Measurements from ENCODE around the gene PEG3. TPM values are rescaled to one million over a fixed set of nuclear protein-coding genes. Genes with fewer than 3 reads are reported as not detected.
A peak's percentile ranks its signal among the peaks of the same experiment; 100 is the strongest.

The PEG3 gene
- total RNA-seq, 4 donors from 2014 or later, result 9.0 to 14.7 (median 9.8) TPM

DNA sequence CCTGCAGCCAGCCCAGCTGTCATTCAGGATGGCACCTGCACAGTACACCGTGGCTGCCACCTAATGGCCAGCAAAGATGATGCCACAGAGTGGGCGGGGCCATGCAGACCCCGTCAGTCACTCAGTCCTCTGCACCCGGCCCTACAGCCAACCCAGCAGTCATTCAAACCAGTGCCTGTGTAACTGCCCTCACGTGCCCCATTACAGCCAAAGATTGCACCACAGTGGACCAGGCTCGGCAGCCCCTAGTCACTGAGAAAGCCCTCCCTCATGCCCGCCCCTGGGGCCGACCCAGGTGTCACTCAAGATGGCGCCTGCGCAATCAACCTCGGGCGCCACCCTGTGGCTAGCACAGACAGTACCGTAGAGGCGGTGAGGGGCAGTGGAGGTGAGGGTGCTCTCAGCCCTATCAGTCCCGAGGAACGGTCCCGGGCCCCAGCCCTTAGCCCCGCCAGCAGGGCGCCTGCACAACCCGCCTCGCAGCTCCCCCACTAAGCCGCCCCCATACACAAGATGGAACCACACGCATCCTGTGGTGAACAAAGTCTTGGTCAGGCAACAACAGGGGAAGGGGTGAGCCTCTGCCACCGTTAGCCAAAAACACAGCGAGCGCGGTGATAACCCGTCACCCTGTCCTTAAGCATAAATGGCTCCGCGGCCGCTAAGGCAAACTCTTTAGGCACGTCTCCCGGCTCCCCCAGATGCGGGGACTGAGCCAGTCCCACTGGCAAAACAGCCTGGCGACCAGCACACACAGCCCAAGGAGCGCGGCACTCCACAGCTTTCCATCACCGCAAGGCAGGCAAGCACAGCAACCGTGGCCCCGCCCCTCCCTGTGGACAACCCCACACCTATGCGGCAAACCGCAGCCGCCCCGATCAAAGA is 2.3 kb downstream of the PEG3 start:
- 32 to 57% methylated on average over 24 to 34 of the region's 44 CpGs for WGBS, 2 donors
- peak; percentile 37 to 50 for DNase-seq (ENCODE audit: low spot score in 2 of 2)
- Histone ChIP-seq H3K27ac (peak overlapping the region; percentile 78 to 92 (median 87)), H3K36me3 (no peaks in the 10 kb centered on the region), H3K4me1 (peaks cover 0 to 15% (median 3%) of the 10 kb centered on the region in 4 donors), H3K9me3 (peaks cover 0 to 36% (median 0%) of the 10 kb centered on the region in 4 donors), H3K27me3 (no peaks in the 10 kb centered on the region), H3K4me3 (peak overlapping the region; percentile 34 to 55 (median 42))
- no peak for TF ChIP-seq EP300 (IDR thresholded peaks at IDR 0.05)
- peak in 1 of 2 donors; percentile 49 for TF ChIP-seq POLR2A (IDR thresholded peaks at IDR 0.05)
- TF ChIP-seq, protein P1, sequence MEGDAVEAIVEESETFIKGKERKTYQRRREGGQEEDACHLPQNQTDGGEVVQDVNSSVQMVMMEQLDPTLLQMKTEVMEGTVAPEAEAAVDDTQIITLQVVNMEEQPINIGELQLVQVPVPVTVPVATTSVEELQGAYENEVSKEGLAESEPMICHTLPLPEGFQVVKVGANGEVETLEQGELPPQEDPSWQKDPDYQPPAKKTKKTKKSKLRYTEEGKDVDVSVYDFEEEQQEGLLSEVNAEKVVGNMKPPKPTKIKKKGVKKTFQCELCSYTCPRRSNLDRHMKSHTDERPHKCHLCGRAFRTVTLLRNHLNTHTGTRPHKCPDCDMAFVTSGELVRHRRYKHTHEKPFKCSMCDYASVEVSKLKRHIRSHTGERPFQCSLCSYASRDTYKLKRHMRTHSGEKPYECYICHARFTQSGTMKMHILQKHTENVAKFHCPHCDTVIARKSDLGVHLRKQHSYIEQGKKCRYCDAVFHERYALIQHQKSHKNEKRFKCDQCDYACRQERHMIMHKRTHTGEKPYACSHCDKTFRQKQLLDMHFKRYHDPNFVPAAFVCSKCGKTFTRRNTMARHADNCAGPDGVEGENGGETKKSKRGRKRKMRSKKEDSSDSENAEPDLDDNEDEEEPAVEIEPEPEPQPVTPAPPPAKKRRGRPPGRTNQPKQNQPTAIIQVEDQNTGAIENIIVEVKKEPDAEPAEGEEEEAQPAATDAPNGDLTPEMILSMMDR (IDR thresholded peaks at IDR 0.05), result peak; percentile 6 to 71 (median 51)

GRCh38 chr19:56837492-56838023 is 3.0 kb downstream of the PEG3 start:
- Histone ChIP-seq H3K27ac (peak overlapping the region; percentile 78 to 92 (median 87)), H3K4me3 (peak overlapping the region; percentile 34 to 55 (median 42)), H3K4me1 (peaks cover 0 to 15% (median 3%) of the 10 kb centered on the region in 4 donors), H3K36me3 (peaks cover 0 to 6% (median 0%) of the 10 kb centered on the region in 3 donors), H3K9me3 (peaks cover 0 to 36% (median 0%) of the 10 kb centered on the region in 4 donors), H3K27me3 (no peaks in the 10 kb centered on the region)
- peak in 1 of 2 donors; percentile 22 for TF ChIP-seq EP300 (IDR thresholded peaks at IDR 0.05)
- TF ChIP-seq, protein P1 (IDR thresholded peaks at IDR 0.05), result peak; percentile 16 to 68 (median 57)
- no peak for TF ChIP-seq POLR2A (IDR thresholded peaks at IDR 0.05)
- 57% methylated on average over 23 to 25 of the region's 25 CpGs for WGBS, 2 donors
- peak; percentile 45 to 46 for DNase-seq (ENCODE audit: low spot score in 2 of 2)

GRCh38 chr19:56837004-56837403 is 3.5 kb downstream of the PEG3 start:
- Histone ChIP-seq H3K27ac (peak overlapping the region in 3 of 4 donors; percentile 83 to 92 (median 91)), H3K4me1 (peaks cover 0 to 15% (median 3%) of the 10 kb centered on the region in 4 donors), H3K9me3 (peaks cover 0 to 36% (median 0%) of the 10 kb centered on the region in 4 donors), H3K27me3 (no peaks in the 10 kb centered on the region), H3K36me3 (peaks cover 0 to 7% (median 0%) of the 10 kb centered on the region in 3 donors), H3K4me3 (peak overlapping the region in 2 of 4 donors; percentile 44 to 55)
- 55 to 59% methylated on average over 6 of the region's 6 CpGs for WGBS, 2 donors
- DNase-seq (ENCODE audit: low spot score in 2 of 2), result no peak
- TF ChIP-seq POLR2A (IDR thresholded peaks at IDR 0.05) (no peak), EP300 (IDR thresholded peaks at IDR 0.05) (no peak)
- TF ChIP-seq, protein P1 (IDR thresholded peaks at IDR 0.05), result no peak

GRCh38 chr19:56836059-56836458 is 4.5 kb downstream of the PEG3 start:
- Histone ChIP-seq H3K4me3 (no peak overlapping the region), H3K27me3 (no peaks in the 10 kb centered on the region), H3K27ac (no peak overlapping the region), H3K9me3 (peaks cover 0 to 36% (median 0%) of the 10 kb centered on the region in 4 donors), H3K4me1 (peaks cover 0 to 15% (median 3%) of the 10 kb centered on the region in 4 donors), H3K36me3 (peaks cover 0 to 7% (median 0%) of the 10 kb centered on the region in 3 donors)
- 87 to 93% methylated on average over 9 of the region's 9 CpGs for WGBS, 2 donors
- no peak for TF ChIP-seq POLR2A (IDR thresholded peaks at IDR 0.05)
- TF ChIP-seq EP300 (IDR thresholded peaks at IDR 0.05), result no peak
- TF ChIP-seq, protein P1 (IDR thresholded peaks at IDR 0.05), result no peak
- no peak for DNase-seq (ENCODE audit: low spot score in 2 of 2)
